HG02852 (cell line): ENCODE measurements around the gene BEX4.
"Not testable (repeated sequence)": the region's sequence is repeated elsewhere in the genome, so short reads cannot be mapped to it uniquely, and the experiment has no call there.

Experiments used
- ATAC-seq: cut with Tn5 transposase; IDR thresholded peaks from one replicate; pipeline ENCODE4 v1.9.1; 2021; ENCODE audit warnings: mild to moderate bottlenecking, moderate library complexity; ENCODE audit not compliant: unreplicated experiment

The BEX4 gene

GRCh38 chrX:103214870-103215424 lies at the start of gene BEX4:
BEX4 (plus strand) TSS chrX:103215108; CDS start chrX:103216154, 1,046 bp downstream.
- ATAC-seq, result peak; percentile 92

GRCh38 chrX:103170216-103170615 lies 44.7 kb upstream of the BEX4 start:
- ATAC-seq, result no peak

- no peak for ATAC-seq
Observed at GRCh38 chrX:103171353-103171752, 43.6 kb upstream of the BEX4 start.

- ATAC-seq, result not testable (repeated sequence)
Observed at GRCh38 chrX:103175256-103175655, 39.7 kb upstream of the BEX4 start.

- peak; percentile 80 for ATAC-seq
Observed at GRCh38 chrX:103175944-103176753, 38.8 kb upstream of the BEX4 start.

- no peak for ATAC-seq
Observed at GRCh38 chrX:103177556-103177955, 37.4 kb upstream of the BEX4 start.

- no peak for ATAC-seq
Observed at GRCh38 chrX:103183912-103184311, 31.0 kb upstream of the BEX4 start.

- no peak for ATAC-seq
Observed at GRCh38 chrX:103187953-103188475, 26.9 kb upstream of the BEX4 start.

- ATAC-seq, result no peak
Observed at GRCh38 chrX:103197721-103198306, 17.1 kb upstream of the BEX4 start.

- not testable (repeated sequence) for ATAC-seq
Observed at GRCh38 chrX:103198668-103199067, 16.2 kb upstream of the BEX4 start.

GRCh38 chrX:103201041-103201440 lies 13.9 kb upstream of the BEX4 start:
- ATAC-seq, result no peak

- ATAC-seq, result no peak
Observed at GRCh38 chrX:103210056-103210455, 4.9 kb upstream of the BEX4 start.

- no peak for ATAC-seq
Observed at GRCh38 chrX:103211012-103211715, 3.7 kb upstream of the BEX4 start.

GRCh38 chrX:103212749-103213457 lies 2.0 kb upstream of the BEX4 start:
- no peak for ATAC-seq

GRCh38 chrX:103215425-103215991 lies 600 bp downstream of the BEX4 start:
- ATAC-seq, result peak; percentile 21

GRCh38 chrX:103220511-103221323 lies 5.8 kb downstream of the BEX4 start:
- ATAC-seq, result no peak

- ATAC-seq, result not testable (repeated sequence)
Observed at GRCh38 chrX:103225918-103226317, 11.0 kb downstream of the BEX4 start.

- no peak for ATAC-seq
Observed at GRCh38 chrX:103233263-103233662, 18.4 kb downstream of the BEX4 start.

GRCh38 chrX:103234869-103235268 lies 20.0 kb downstream of the BEX4 start:
- no peak for ATAC-seq
